Keratinocyte (primary cell): Measurements from ENCODE around the gene TXNL1.

ENCODE experiments used
- CTCF ChIP-seq, 3 experiments: IDR thresholded peaks in 1 of 3; conservative IDR thresholded peaks in 1 of 3; optimal IDR thresholded peaks in 1 of 3; 2 replicates in 2 of 3; 3 replicates in 1 of 3; pipeline versions ENCODE3 to v1.5.1; 2011; ENCODE audit warnings: low read length in 3 of 3, mild to moderate bottlenecking in 3 of 3, moderate library complexity in 2 of 3, control low read depth in 1 of 3, inconsistent platforms in 1 of 3; ENCODE audit not compliant: insufficient read depth in 2 of 3; ENCODE audit errors: extremely low read depth in 1 of 3
- EZH2 ChIP-seq: IDR thresholded peaks from one replicate; pipeline ENCODE4 v1.6.1; 2012; ENCODE audit warnings: inconsistent platforms, mild to moderate bottlenecking, low read length, moderate library complexity

GRCh38 chr18:56637176-56637575 is 1.2 kb downstream of the TXNL1 start:
- TF ChIP-seq CTCF (optimal IDR thresholded peaks at IDR 0.05 in 1 of 3, IDR thresholded peaks at IDR 0.05 in 1 of 3, conservative IDR thresholded peaks at IDR 0.05 in 1 of 3; ENCODE audit: extremely low read depth in 1 of 3, insufficient read depth in 2 of 3, low read length in 3 of 3) (no peak), EZH2 (no peak)
